WTC11 (cell line): ENCODE results near the gene SLCO6A1. TPM values are rescaled to one million over a fixed set of nuclear protein-coding genes. Genes with fewer than 3 reads are reported as not detected.

Experiments
- ATAC-seq: fragments of 200-7000 bp; cut with Tn5 transposase; 2 replicates; pipeline ENCODE4 v1.10.0; 2021; ENCODE audit warnings: mild to moderate bottlenecking, moderate library complexity
- CTCF ChIA-PET: fragments of 300-600 bp; sonication (Branson Sonifier 250); formaldehyde crosslinking; loops from one replicate; lab custom pipeline; 2021; ENCODE audit warnings: antibody characterized with exemption; lab: Charles Lee
- POLR2A ChIA-PET: fragments of 350-600 bp; sonication (Branson Sonifier 250); formaldehyde crosslinking; loops from one replicate; lab custom pipeline; 2021; ENCODE audit warnings: antibody characterized with exemption; lab: Charles Lee
- DNase-seq: peaks from one replicate; pipeline ENCODE4 v3.0.0; 2021; ENCODE audit warnings: low spot score
- H3K27ac Mint-ChIP-seq: 2 replicates; pipeline ENCODE4 v1.8.0; 2021; ENCODE audit warnings: mixed read lengths
- H3K27me3 Mint-ChIP-seq: 2 replicates; pipeline ENCODE4 v1.8.0; 2021; ENCODE audit warnings: low read depth, mild to moderate bottlenecking, moderate library complexity, mixed read lengths
- H3K36me3 Mint-ChIP-seq: 2 replicates; pipeline ENCODE4 v1.8.0; 2021; ENCODE audit warnings: mixed read lengths
- H3K4me1 Mint-ChIP-seq: 2 replicates; pipeline ENCODE4 v1.8.0; 2022; ENCODE audit warnings: mixed read lengths
- H3K4me3 Mint-ChIP-seq: 2 replicates; pipeline ENCODE4 v1.8.0; 2021; ENCODE audit warnings: mild to moderate bottlenecking, moderate library complexity, mixed read lengths
- H3K9me3 Mint-ChIP-seq: 2 replicates; pipeline ENCODE4 v1.8.0; 2021; ENCODE audit warnings: mixed read lengths
- CDX4 ChIP-seq: fragments of 250-450 bp; sonication (Bioruptor Pico); IDR thresholded peaks from 2 replicates; pipeline ENCODE4 v1.9.0; 2021; ENCODE audit warnings: moderate library complexity, mild to moderate bottlenecking, inconsistent platforms, borderline replicate concordance
- CREB1 ChIP-seq: sonication (generic); formaldehyde crosslinking; IDR thresholded peaks from 2 replicates; pipeline ENCODE4 v1.8.0; 2023; ENCODE audit warnings: mild to moderate bottlenecking, missing genetic modification reagents
- CREM ChIP-seq: sonication (generic); formaldehyde crosslinking; IDR thresholded peaks from 2 replicates; pipeline ENCODE4 v1.8.1; 2022; ENCODE audit warnings: mild to moderate bottlenecking, missing genetic modification reagents, moderate library complexity
- ELF4 ChIP-seq: sonication (generic); formaldehyde crosslinking; IDR thresholded peaks from 2 replicates; pipeline ENCODE4 v1.8.1; 2022; ENCODE audit warnings: low read depth, mild to moderate bottlenecking, moderate library complexity, missing genetic modification reagents
- ESRRA ChIP-seq: sonication (generic); formaldehyde crosslinking; IDR thresholded peaks from 2 replicates; pipeline ENCODE4 v1.8.1; 2022; ENCODE audit warnings: mild to moderate bottlenecking, missing genetic modification reagents, borderline replicate concordance
- FOXJ3 ChIP-seq: sonication (generic); formaldehyde crosslinking; IDR thresholded peaks from 2 replicates; pipeline ENCODE4 v1.9.0; 2021; ENCODE audit warnings: missing genetic modification reagents, mild to moderate bottlenecking, borderline replicate concordance
- FOXP1 ChIP-seq: sonication (generic); formaldehyde crosslinking; IDR thresholded peaks from 2 replicates; pipeline ENCODE4 v1.8.0; 2022; ENCODE audit warnings: missing genetic modification reagents, mild to moderate bottlenecking, moderate library complexity, borderline replicate concordance
- HMGA2 ChIP-seq: fragments of 250-450 bp; sonication (Bioruptor Pico); IDR thresholded peaks from 2 replicates; pipeline ENCODE4 v1.4.0; 2021; ENCODE audit warnings: mild to moderate bottlenecking, moderate library complexity
- IRF1 ChIP-seq: sonication (generic); formaldehyde crosslinking; IDR thresholded peaks from 2 replicates; pipeline ENCODE4 v1.8.0; 2023; ENCODE audit warnings: missing genetic modification reagents
- KAT7 ChIP-seq: sonication (generic); formaldehyde crosslinking; IDR thresholded peaks from 2 replicates; pipeline ENCODE4 v1.8.1; 2023; ENCODE audit warnings: missing genetic modification reagents, mild to moderate bottlenecking, borderline replicate concordance
- PREB ChIP-seq: sonication (generic); formaldehyde crosslinking; IDR thresholded peaks from 2 replicates; pipeline ENCODE4 v1.8.1; 2022; ENCODE audit warnings: mild to moderate bottlenecking, missing genetic modification reagents, moderate library complexity, borderline replicate concordance
- USF2 ChIP-seq: sonication (generic); formaldehyde crosslinking; IDR thresholded peaks from 2 replicates; pipeline ENCODE4 v1.8.1; 2023; ENCODE audit warnings: mild to moderate bottlenecking, missing genetic modification reagents, moderate library complexity
- ZBTB21 ChIP-seq: sonication (generic); formaldehyde crosslinking; IDR thresholded peaks from 2 replicates; pipeline ENCODE4 v1.8.1; 2023; ENCODE audit warnings: mild to moderate bottlenecking, missing genetic modification reagents, borderline replicate concordance
- ZNF121 ChIP-seq: sonication (generic); formaldehyde crosslinking; IDR thresholded peaks from 2 replicates; pipeline ENCODE4 v1.8.0; 2023; ENCODE audit warnings: missing genetic modification reagents
- ZNF138 ChIP-seq: sonication (generic); formaldehyde crosslinking; conservative IDR thresholded peaks from 2 replicates; pipeline ENCODE4 v1.8.1; 2022; ENCODE audit warnings: mild to moderate bottlenecking, moderate library complexity, missing genetic modification reagents
- ZNF281 ChIP-seq: sonication (generic); formaldehyde crosslinking; IDR thresholded peaks from 2 replicates; pipeline ENCODE4 v1.8.0; 2023; ENCODE audit warnings: mild to moderate bottlenecking, missing genetic modification reagents
- ZNF317 ChIP-seq: sonication (generic); formaldehyde crosslinking; IDR thresholded peaks from 2 replicates; pipeline ENCODE4 v1.8.1; 2023; ENCODE audit warnings: low read depth, mild to moderate bottlenecking, moderate library complexity, missing genetic modification reagents, borderline replicate concordance
- ZNF396 ChIP-seq: fragments of 250-450 bp; sonication (Bioruptor Pico); IDR thresholded peaks from 2 replicates; pipeline ENCODE4 v1.8.0; 2021; ENCODE audit warnings: mild to moderate bottlenecking, moderate library complexity, borderline replicate concordance
- ZNF416 ChIP-seq: fragments of 250-450 bp; sonication (Bioruptor Pico); IDR thresholded peaks from 2 replicates; pipeline ENCODE4 v1.9.0; 2021; ENCODE audit warnings: mild to moderate bottlenecking, inconsistent platforms
- ZNF532 ChIP-seq: fragments of 250-450 bp; sonication (Bioruptor Pico); IDR thresholded peaks from 2 replicates; pipeline ENCODE4 v1.9.0; 2021; ENCODE audit warnings: mild to moderate bottlenecking, borderline replicate concordance
- ZSCAN18 ChIP-seq: fragments of 250-450 bp; sonication (Bioruptor Pico); IDR thresholded peaks from 2 replicates; pipeline ENCODE4 v2.1.2; 2022; ENCODE audit warnings: mild to moderate bottlenecking, moderate library complexity
- total RNA-seq: library from RNA; stranded (reverse); gene quantifications from 3 replicates; pipeline ENCODE4 v1.2.3, GENCODE V29; 2021

SLCO6A1 gene
- total RNA-seq, 1 experiment from 2014 or later = 0.42 TPM

- TF ChIP-seq ZBTB21 (CRISPR knock-in tag) = no peak
- TF ChIP-seq ZNF138 (CRISPR knock-in tag) = no peak
- no peak for TF ChIP-seq CREB1 (CRISPR knock-in tag)
- TF ChIP-seq ZNF416 (CRISPR knock-in tag) = no peak
- TF ChIP-seq CREM (CRISPR knock-in tag) = no peak
- TF ChIP-seq ZNF396 = no peak
- TF ChIP-seq ESRRA = no peak
- TF ChIP-seq IRF1 = no peak
- no peak for TF ChIP-seq ZSCAN18 (CRISPR knock-in tag)
- no peak for TF ChIP-seq ELF4 (CRISPR knock-in tag)
Observed at GRCh38 chr5:102483736-102484135, 15.1 kb downstream of the SLCO6A1 start (continued).

- H3K36me3 Mint-ChIP-seq = no peaks in the 10 kb centered on the region
- ATAC-seq = no peak
Observed at GRCh38 chr5:102481054-102481715, 17.6 kb downstream of the SLCO6A1 start.

More at GRCh38 chr5:102481054-102481715, 17.6 kb downstream of the SLCO6A1 start:
- ChIA-PET CTCF (no interaction called here), POLR2A (interaction anchor here (0.6 kb wide), 1 partner anchor 154 kb away, joined by 5 read pairs; no protein-coding TSS in a partner anchor)
- H3K4me3 Mint-ChIP-seq = no peak overlapping the region
- DNase-seq = no peak
- no peaks in the 10 kb centered on the region for H3K9me3 Mint-ChIP-seq
- no peak for TF ChIP-seq IRF1
- no peak for TF ChIP-seq ESRRA
- no peak for TF ChIP-seq ZNF281
- no peak for TF ChIP-seq USF2 (CRISPR knock-in tag)
- TF ChIP-seq CDX4 (CRISPR knock-in tag) = no peak
- TF ChIP-seq ZNF317 (CRISPR knock-in tag) = no peak
- no peak for TF ChIP-seq ZNF532 (CRISPR knock-in tag)
- TF ChIP-seq FOXJ3 (CRISPR knock-in tag) = no peak
- TF ChIP-seq ZNF121 (CRISPR knock-in tag) = no peak
- no peak for TF ChIP-seq HMGA2 (CRISPR knock-in tag)
- TF ChIP-seq KAT7 (CRISPR knock-in tag) = no peak
- TF ChIP-seq PREB = no peak
- TF ChIP-seq FOXP1 (CRISPR knock-in tag) = no peak
- H3K27me3 Mint-ChIP-seq = no peaks in the 10 kb centered on the region
- H3K27ac Mint-ChIP-seq = no peak overlapping the region
- H3K4me1 Mint-ChIP-seq = no peaks in the 10 kb centered on the region
